Activated naive CD4-positive, alpha-beta T cell treated with anti-CD3 and anti-CD28 coated beads, Interleukin-2, amount 50 U/mL, for 24 hours (primary cell): ENCODE results near the gene HMCN1.

Experiments used
- H3K27ac Mint-ChIP-seq: one replicate; pipeline ENCODE4 v1.8.0; 2021; ENCODE audit warnings: mild to moderate bottlenecking, mixed read lengths
- H3K27me3 Mint-ChIP-seq: one replicate; pipeline ENCODE4 v1.8.0; 2021; ENCODE audit warnings: mixed read lengths
- H3K36me3 Mint-ChIP-seq: one replicate; pipeline ENCODE4 v1.8.0; 2021; ENCODE audit warnings: mixed read lengths
- H3K4me1 Mint-ChIP-seq: one replicate; pipeline ENCODE4 v1.8.0; 2021; ENCODE audit warnings: mixed read lengths
- H3K4me3 Mint-ChIP-seq: one replicate; pipeline ENCODE4 v1.8.0; 2021; ENCODE audit warnings: mild to moderate bottlenecking, mixed read lengths
- H3K9me3 Mint-ChIP-seq: one replicate; pipeline ENCODE4 v1.8.0; 2021; ENCODE audit warnings: mixed read lengths

Gene HMCN1

GRCh38 chr1:185926588-185926987 is 192.4 kb downstream of the HMCN1 start:
- H3K4me1 Mint-ChIP-seq = no peaks in the 10 kb centered on the region
- no peaks in the 10 kb centered on the region for H3K9me3 Mint-ChIP-seq
- H3K36me3 Mint-ChIP-seq = no peaks in the 10 kb centered on the region
- H3K27ac Mint-ChIP-seq = no peak overlapping the region
- H3K27me3 Mint-ChIP-seq = peaks cover 5% of the 10 kb centered on the region
- H3K4me3 Mint-ChIP-seq = no peak overlapping the region

GRCh38 chr1:185929776-185930175 is 195.6 kb downstream of the HMCN1 start:
- H3K4me1 Mint-ChIP-seq = no peaks in the 10 kb centered on the region
- no peak overlapping the region for H3K4me3 Mint-ChIP-seq
- no peaks in the 10 kb centered on the region for H3K36me3 Mint-ChIP-seq
- peaks cover 5% of the 10 kb centered on the region for H3K27me3 Mint-ChIP-seq
- H3K9me3 Mint-ChIP-seq = no peaks in the 10 kb centered on the region
- no peak overlapping the region for H3K27ac Mint-ChIP-seq

GRCh38 chr1:185931438-185931837 is 197.2 kb downstream of the HMCN1 start:
- Mint-ChIP-seq H3K27me3 (no peaks in the 10 kb centered on the region), H3K36me3 (no peaks in the 10 kb centered on the region), H3K9me3 (no peaks in the 10 kb centered on the region), H3K4me3 (no peak overlapping the region), H3K27ac (no peak overlapping the region), H3K4me1 (no peaks in the 10 kb centered on the region)

- peaks cover 3% of the 10 kb centered on the region for H3K27me3 Mint-ChIP-seq
- H3K9me3 Mint-ChIP-seq = no peaks in the 10 kb centered on the region
- no peak overlapping the region for H3K4me3 Mint-ChIP-seq
- no peaks in the 10 kb centered on the region for H3K36me3 Mint-ChIP-seq
- no peak overlapping the region for H3K27ac Mint-ChIP-seq
- no peaks in the 10 kb centered on the region for H3K4me1 Mint-ChIP-seq
Measured at GRCh38 chr1:185933580-185933979, 199.4 kb downstream of the HMCN1 start.

GRCh38 chr1:185934476-185935189 is 200.4 kb downstream of the HMCN1 start:
- H3K4me3 Mint-ChIP-seq = no peak overlapping the region
- no peaks in the 10 kb centered on the region for H3K36me3 Mint-ChIP-seq
- no peaks in the 10 kb centered on the region for H3K9me3 Mint-ChIP-seq
- no peak overlapping the region for H3K27ac Mint-ChIP-seq
- H3K4me1 Mint-ChIP-seq = no peaks in the 10 kb centered on the region
- peaks cover 3% of the 10 kb centered on the region for H3K27me3 Mint-ChIP-seq

- Mint-ChIP-seq H3K36me3 (no peaks in the 10 kb centered on the region), H3K4me3 (no peak overlapping the region), H3K27me3 (peaks cover 3% of the 10 kb centered on the region), H3K27ac (no peak overlapping the region), H3K4me1 (no peaks in the 10 kb centered on the region), H3K9me3 (no peaks in the 10 kb centered on the region)
Measured at GRCh38 chr1:185935360-185935759, 201.2 kb downstream of the HMCN1 start.

- Mint-ChIP-seq H3K27ac (no peak overlapping the region), H3K9me3 (no peaks in the 10 kb centered on the region), H3K36me3 (no peaks in the 10 kb centered on the region), H3K27me3 (peaks cover 3% of the 10 kb centered on the region), H3K4me1 (no peaks in the 10 kb centered on the region), H3K4me3 (no peak overlapping the region)
Measured at GRCh38 chr1:185936641-185937040, 202.4 kb downstream of the HMCN1 start.

GRCh38 chr1:185938396-185938795 is 204.2 kb downstream of the HMCN1 start:
- Mint-ChIP-seq H3K4me3 (no peak overlapping the region), H3K4me1 (no peaks in the 10 kb centered on the region), H3K27me3 (peaks cover 3% of the 10 kb centered on the region), H3K9me3 (no peaks in the 10 kb centered on the region), H3K36me3 (no peaks in the 10 kb centered on the region), H3K27ac (no peak overlapping the region)

GRCh38 chr1:185939142-185939541 is 205.0 kb downstream of the HMCN1 start:
- peaks cover 3% of the 10 kb centered on the region for H3K27me3 Mint-ChIP-seq
- no peak overlapping the region for H3K27ac Mint-ChIP-seq
- H3K4me1 Mint-ChIP-seq = no peaks in the 10 kb centered on the region
- H3K9me3 Mint-ChIP-seq = no peaks in the 10 kb centered on the region
- H3K36me3 Mint-ChIP-seq = no peaks in the 10 kb centered on the region
- H3K4me3 Mint-ChIP-seq = no peak overlapping the region

GRCh38 chr1:185942961-185943360 is 208.8 kb downstream of the HMCN1 start:
- Mint-ChIP-seq H3K36me3 (no peaks in the 10 kb centered on the region), H3K4me3 (no peak overlapping the region), H3K9me3 (no peaks in the 10 kb centered on the region), H3K27me3 (no peaks in the 10 kb centered on the region), H3K27ac (no peak overlapping the region), H3K4me1 (no peaks in the 10 kb centered on the region)

- Mint-ChIP-seq H3K27me3 (peaks cover 4% of the 10 kb centered on the region), H3K27ac (no peak overlapping the region), H3K4me1 (no peaks in the 10 kb centered on the region), H3K36me3 (no peaks in the 10 kb centered on the region), H3K4me3 (no peak overlapping the region), H3K9me3 (no peaks in the 10 kb centered on the region)
Measured at GRCh38 chr1:185956881-185957280, 222.7 kb downstream of the HMCN1 start.

- Mint-ChIP-seq H3K27me3 (no peaks in the 10 kb centered on the region), H3K4me3 (no peak overlapping the region), H3K36me3 (no peaks in the 10 kb centered on the region), H3K4me1 (no peaks in the 10 kb centered on the region), H3K9me3 (no peaks in the 10 kb centered on the region), H3K27ac (no peak overlapping the region)
Measured at GRCh38 chr1:185957441-185958363, 223.5 kb downstream of the HMCN1 start.

- Mint-ChIP-seq H3K4me3 (no peak overlapping the region), H3K27ac (no peak overlapping the region), H3K36me3 (no peaks in the 10 kb centered on the region), H3K4me1 (no peaks in the 10 kb centered on the region), H3K9me3 (no peaks in the 10 kb centered on the region), H3K27me3 (no peaks in the 10 kb centered on the region)
Measured at GRCh38 chr1:185960422-185961321, 226.5 kb downstream of the HMCN1 start.

GRCh38 chr1:185961664-185962063 is 227.5 kb downstream of the HMCN1 start:
- no peak overlapping the region for H3K27ac Mint-ChIP-seq
- H3K36me3 Mint-ChIP-seq = no peaks in the 10 kb centered on the region
- no peaks in the 10 kb centered on the region for H3K27me3 Mint-ChIP-seq
- no peak overlapping the region for H3K4me3 Mint-ChIP-seq
- no peaks in the 10 kb centered on the region for H3K9me3 Mint-ChIP-seq
- no peaks in the 10 kb centered on the region for H3K4me1 Mint-ChIP-seq

GRCh38 chr1:185964946-185965345 is 230.8 kb downstream of the HMCN1 start:
- H3K27me3 Mint-ChIP-seq = peaks cover 3% of the 10 kb centered on the region
- no peaks in the 10 kb centered on the region for H3K36me3 Mint-ChIP-seq
- H3K27ac Mint-ChIP-seq = no peak overlapping the region
- H3K4me1 Mint-ChIP-seq = no peaks in the 10 kb centered on the region
- H3K4me3 Mint-ChIP-seq = no peak overlapping the region
- no peaks in the 10 kb centered on the region for H3K9me3 Mint-ChIP-seq
